ENCODE results near the gene LAMC2. TPM values are rescaled to one million over a fixed set of nuclear protein-coding genes. Genes with fewer than 3 reads are reported as not detected.

The LAMC2 gene
- total and polyA plus RNA-seq, 2 of the 8 experiments (the other 6 are each of a cell fraction or from before 2014, with no cell fraction given): 4.6 to 12.9 TPM

DNA sequence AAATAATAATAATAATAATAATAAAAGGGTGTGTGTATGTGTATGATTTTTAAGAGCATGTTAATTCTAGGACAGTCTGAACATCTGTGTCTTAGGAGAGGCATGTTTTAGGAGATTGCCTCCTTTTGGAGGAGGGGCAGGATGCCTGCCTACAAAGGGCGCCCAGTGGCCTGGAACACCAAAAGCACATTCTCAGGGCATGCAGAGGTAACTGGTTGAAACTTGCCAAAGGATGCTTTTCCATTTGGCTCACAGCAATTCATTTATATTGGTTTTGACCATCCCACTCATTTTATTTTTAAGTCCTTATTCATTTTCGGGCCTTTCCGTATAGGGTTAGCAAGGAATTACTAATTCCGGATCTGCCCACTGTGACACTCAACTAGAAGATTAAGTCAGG, 21.1 kb upstream of the LAMC2 start:
- Histone ChIP-seq H2BK5ac (ENCODE audit: low read depth, low read length) (no peak overlapping the region), H4K20me1 (replicated peaks in 1 of 2; ENCODE audit: control insufficient read depth in 1 of 2, insufficient read depth in 2 of 2, low read length in 2 of 2) (no peaks in the 10 kb centered on the region), H4K8ac (ENCODE audit: extremely low read depth, insufficient read depth, low read length) (no peak overlapping the region), H4K5ac (ENCODE audit: insufficient read length, low read depth, low read length) (no peak overlapping the region), H3K36me3 (ENCODE audit: control insufficient read depth in 2 of 4, insufficient read depth in 4 of 4, low read length in 3 of 4) (no peaks in the 10 kb centered on the region), H2BK120ac (replicated peaks; ENCODE audit: low read depth, low read length) (no peak overlapping the region), H3K9me3 (ENCODE audit: insufficient read depth in 2 of 2, low read depth in 1 of 2, low read length in 1 of 2) (no peaks in the 10 kb centered on the region), H3K4me2 (ENCODE audit: insufficient read depth in 1 of 2, low read depth in 2 of 2, low read length in 2 of 2) (no peak overlapping the region), H2BK20ac (ENCODE audit: low read length) (no peak overlapping the region), H3K79me2 (ENCODE audit: control insufficient read depth in 1 of 2, insufficient read depth in 2 of 2, low read length in 2 of 2) (no peaks in the 10 kb centered on the region), H4K91ac (replicated peaks; ENCODE audit: insufficient read length, low read length) (no peak overlapping the region), H3K14ac (ENCODE audit: insufficient read length) (no peak overlapping the region), H3K4me3 (ENCODE audit: extremely low read depth in 1 of 4, insufficient read depth in 2 of 4, low read depth in 3 of 4, low read length in 4 of 4) (no peak overlapping the region), H2BK12ac (ENCODE audit: low read depth, low read length) (no peak overlapping the region), H3K4me1 (replicated peaks in 1 of 4; ENCODE audit: control insufficient read depth in 3 of 4, insufficient read depth in 4 of 4, low read length in 3 of 4) (peaks cover 0 to 5% (median 2%) of the 10 kb centered on the region in 4 experiments; a peak in 5 of 7 replicates), H3K18ac (ENCODE audit: extremely low read depth, low read length) (no peak overlapping the region), H3K4ac (replicated peaks; ENCODE audit: insufficient read length, low read depth, low read length) (no peak overlapping the region), H3K27me3 (replicated peaks in 1 of 4; ENCODE audit: control insufficient read depth in 3 of 4, extremely low read depth in 1 of 4, insufficient read depth in 3 of 4, low read length in 3 of 4) (no peaks in the 10 kb centered on the region), H3K23me2 (ENCODE audit: low read depth, low read length) (no peaks in the 10 kb centered on the region), H2BK15ac (ENCODE audit: low read length) (no peak overlapping the region), H2AFZ (ENCODE audit: low read length) (no peak overlapping the region), H3K79me1 (ENCODE audit: low read depth, low read length) (no peaks in the 10 kb centered on the region), H3K56ac (replicated peaks; ENCODE audit: insufficient read length, low read depth, low read length) (no peak overlapping the region), H3K9ac (replicated peaks in 1 of 4; ENCODE audit: extremely low read depth in 1 of 4, low read depth in 3 of 4, low read length in 3 of 4) (no peak overlapping the region), H3K23ac (ENCODE audit: insufficient read length) (no peak overlapping the region), H2AK5ac (ENCODE audit: low read depth, low read length) (no peak overlapping the region), H3K27ac (ENCODE audit: low read depth, low read length) (no peak overlapping the region)
- ChIA-PET POLR2A (ENCODE audit: partially characterized antibody) (no interaction called here), CTCF (ENCODE audit: partially characterized antibody) (no interaction called here)
- no peak for FAIRE-seq
- DNase-seq (ENCODE audit: low read depth in 1 of 2, low spot score in 2 of 2): no peak
- WGBS, 2 experiments (ENCODE audit: extremely low coverage in 1 of 2, insufficient coverage in 1 of 2, insufficient read length in 1 of 2, insufficient replicate concordance in 2 of 2, low coverage in 1 of 2, low lambda C conversion rate in 2 of 2, missing lambda C conversion rate in 1 of 2): 86% methylated on average over 4 of the region's 4 CpGs; no CpG with 5 or more reads in 1 of the 2 experiments
- TF ChIP-seq CHD1 (IDR thresholded peaks at IDR 0.05; ENCODE audit: low read depth, low read length): no peak
- TF ChIP-seq MAFK (IDR thresholded peaks at IDR 0.05; ENCODE audit: low read depth, low read length): no peak
- no peak for TF ChIP-seq CTBP2 (IDR thresholded peaks at IDR 0.05; ENCODE audit: borderline replicate concordance, insufficient read depth, insufficient read length, low read length)
- no peak for TF ChIP-seq CHD2 (IDR thresholded peaks at IDR 0.05; ENCODE audit: low read length)
